ENCODE data around the gene KCNAB1.
A peak's percentile ranks its signal among the peaks of the same experiment; 100 is the strongest.

Gene KCNAB1

GRCh38 chr3:156586905-156587759 is 466.8 kb downstream of the KCNAB1 start:
- DNase-seq: peak; percentile 48

GRCh38 chr3:156587760-156588069 is 467.3 kb downstream of the KCNAB1 start:
- no peak for DNase-seq
